RPMI8226 (cell line): ENCODE results near the gene PLP2.
"Not testable (repeated sequence)": the region's sequence is repeated elsewhere in the genome, so short reads cannot be mapped to it uniquely, and the experiment has no call there.

ENCODE experiments used
- DNase-seq: peaks from one replicate; pipeline ENCODE4 v3.0.0-alpha.2; 2015

The PLP2 gene

GRCh38 chrX:49163555-49164419 is 7.9 kb upstream of the PLP2 start:
- DNase-seq = peak; percentile 89

GRCh38 chrX:49164589-49165360 is 6.9 kb upstream of the PLP2 start:
- DNase-seq = no peak

GRCh38 chrX:49165901-49166881 is 5.5 kb upstream of the PLP2 start:
- peak; percentile 91 for DNase-seq

- DNase-seq = peak; percentile 90
Measured at GRCh38 chrX:49166914-49167739, 4.6 kb upstream of the PLP2 start.

GRCh38 chrX:49167740-49168108 is 4.0 kb upstream of the PLP2 start:
- DNase-seq = no peak

- peak; percentile 90 for DNase-seq
Measured at GRCh38 chrX:49172280-49172780, 632 bp downstream of the PLP2 start.

- not testable (repeated sequence) for DNase-seq
Measured at GRCh38 chrX:49173544-49173943, 1.8 kb downstream of the PLP2 start.

GRCh38 chrX:49174723-49175122 is 3.0 kb downstream of the PLP2 start:
- no peak for DNase-seq

- DNase-seq = no peak
Measured at GRCh38 chrX:49175435-49176274, 4.0 kb downstream of the PLP2 start.

GRCh38 chrX:49176421-49177326 is 5.0 kb downstream of the PLP2 start:
- no peak for DNase-seq

GRCh38 chrX:49177338-49177833 is 5.7 kb downstream of the PLP2 start:
- peak; percentile 33 for DNase-seq

- no peak for DNase-seq
Measured at GRCh38 chrX:49177873-49178480, 6.3 kb downstream of the PLP2 start.

- DNase-seq = no peak
Measured at GRCh38 chrX:49178537-49178936, 6.8 kb downstream of the PLP2 start.

GRCh38 chrX:49179358-49179757 is 7.7 kb downstream of the PLP2 start:
- no peak for DNase-seq

GRCh38 chrX:49183701-49184281 is 12.1 kb downstream of the PLP2 start:
- no peak for DNase-seq

- no peak for DNase-seq
Measured at GRCh38 chrX:49184294-49185281, 12.9 kb downstream of the PLP2 start.
